Stimulated activated naive CD8-positive, alpha-beta T cell treated with anti-CD3 and anti-CD28 coated beads, Interleukin-15, Interleukin-2, amounts not matched to agents 100 U/mL and 50 U/mL, for 24 hours (primary cell): ENCODE data around the gene HRC.
A peak's percentile ranks its signal among the peaks of the same experiment; 100 is the strongest.
"Not testable (repeated sequence)": the region's sequence is repeated elsewhere in the genome, so short reads cannot be mapped to it uniquely, and the experiment has no call there.

Experiments
- ATAC-seq: fragments of 150-1000 bp; cut with Tn5 transposase; one replicate; pipeline ENCODE4 v1.10.0; 2021
- DNase-seq: peaks from one replicate; pipeline ENCODE4 v3.0.0; 2021

The HRC gene, protein sequence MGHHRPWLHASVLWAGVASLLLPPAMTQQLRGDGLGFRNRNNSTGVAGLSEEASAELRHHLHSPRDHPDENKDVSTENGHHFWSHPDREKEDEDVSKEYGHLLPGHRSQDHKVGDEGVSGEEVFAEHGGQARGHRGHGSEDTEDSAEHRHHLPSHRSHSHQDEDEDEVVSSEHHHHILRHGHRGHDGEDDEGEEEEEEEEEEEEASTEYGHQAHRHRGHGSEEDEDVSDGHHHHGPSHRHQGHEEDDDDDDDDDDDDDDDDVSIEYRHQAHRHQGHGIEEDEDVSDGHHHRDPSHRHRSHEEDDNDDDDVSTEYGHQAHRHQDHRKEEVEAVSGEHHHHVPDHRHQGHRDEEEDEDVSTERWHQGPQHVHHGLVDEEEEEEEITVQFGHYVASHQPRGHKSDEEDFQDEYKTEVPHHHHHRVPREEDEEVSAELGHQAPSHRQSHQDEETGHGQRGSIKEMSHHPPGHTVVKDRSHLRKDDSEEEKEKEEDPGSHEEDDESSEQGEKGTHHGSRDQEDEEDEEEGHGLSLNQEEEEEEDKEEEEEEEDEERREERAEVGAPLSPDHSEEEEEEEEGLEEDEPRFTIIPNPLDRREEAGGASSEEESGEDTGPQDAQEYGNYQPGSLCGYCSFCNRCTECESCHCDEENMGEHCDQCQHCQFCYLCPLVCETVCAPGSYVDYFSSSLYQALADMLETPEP

DNA sequence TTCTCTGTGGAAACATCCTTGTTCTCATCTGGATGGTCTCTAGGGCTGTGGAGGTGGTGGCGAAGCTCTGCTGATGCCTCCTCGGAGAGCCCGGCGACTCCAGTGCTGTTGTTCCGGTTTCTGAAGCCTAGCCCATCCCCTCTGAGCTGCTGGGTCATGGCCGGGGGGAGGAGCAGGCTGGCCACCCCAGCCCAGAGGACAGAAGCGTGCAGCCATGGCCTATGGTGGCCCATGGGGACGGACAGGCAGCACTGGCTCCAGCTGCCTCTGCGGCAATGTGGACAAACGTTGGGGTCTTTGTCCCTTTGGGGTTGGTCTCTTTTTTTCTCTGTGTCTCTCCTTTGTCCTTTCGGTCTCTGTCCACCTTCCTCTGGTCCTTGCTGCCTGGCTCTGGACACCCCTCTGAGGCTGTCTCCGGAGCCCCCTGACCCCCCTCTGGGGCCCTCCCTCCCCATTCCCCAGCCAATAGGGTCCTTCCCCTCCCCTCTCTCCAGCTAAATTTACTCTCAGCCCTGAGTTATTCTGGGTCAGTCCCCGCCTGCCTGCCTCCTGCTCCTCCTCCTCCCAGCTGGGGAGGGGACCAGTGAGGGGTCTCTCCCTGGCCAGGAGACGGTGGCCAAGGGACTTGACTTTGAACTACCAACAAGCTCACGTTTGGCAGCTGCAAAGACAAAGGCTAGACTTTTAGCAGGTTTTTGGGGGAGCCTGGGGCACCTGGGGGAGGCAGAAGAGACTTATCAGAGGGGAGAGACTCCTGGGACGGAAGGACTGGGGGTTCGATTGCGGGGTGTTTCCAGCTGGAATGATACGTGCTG is at the start of gene HRC:
TSS of gene HRC (minus strand) at position 392 of the 815 bp plus-strand sequence. CDS start at position 233, 159 bp downstream.
- ATAC-seq (no peak), DNase-seq (no peak)

DNA sequence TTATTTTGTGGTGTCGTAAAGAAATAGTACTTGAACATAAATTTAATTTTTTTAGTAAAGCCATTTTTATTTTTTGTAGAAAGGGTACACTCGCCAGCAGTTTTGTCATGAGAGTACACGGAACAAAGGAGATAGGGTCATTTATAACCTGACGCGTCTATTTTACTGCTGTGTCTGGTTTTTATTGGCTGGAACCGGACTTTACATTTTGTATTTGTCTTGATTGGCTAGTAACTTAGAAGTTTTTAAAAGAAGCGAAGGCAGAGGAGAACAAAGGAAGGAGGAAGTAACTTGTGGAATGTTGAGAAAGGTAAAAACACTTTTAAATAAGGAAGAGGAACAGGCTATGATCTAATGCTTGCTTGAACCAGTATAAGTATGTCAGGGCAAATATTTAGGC is 45.8 kb upstream of the HRC start:
- no peak for DNase-seq
- no peak for ATAC-seq

DNA sequence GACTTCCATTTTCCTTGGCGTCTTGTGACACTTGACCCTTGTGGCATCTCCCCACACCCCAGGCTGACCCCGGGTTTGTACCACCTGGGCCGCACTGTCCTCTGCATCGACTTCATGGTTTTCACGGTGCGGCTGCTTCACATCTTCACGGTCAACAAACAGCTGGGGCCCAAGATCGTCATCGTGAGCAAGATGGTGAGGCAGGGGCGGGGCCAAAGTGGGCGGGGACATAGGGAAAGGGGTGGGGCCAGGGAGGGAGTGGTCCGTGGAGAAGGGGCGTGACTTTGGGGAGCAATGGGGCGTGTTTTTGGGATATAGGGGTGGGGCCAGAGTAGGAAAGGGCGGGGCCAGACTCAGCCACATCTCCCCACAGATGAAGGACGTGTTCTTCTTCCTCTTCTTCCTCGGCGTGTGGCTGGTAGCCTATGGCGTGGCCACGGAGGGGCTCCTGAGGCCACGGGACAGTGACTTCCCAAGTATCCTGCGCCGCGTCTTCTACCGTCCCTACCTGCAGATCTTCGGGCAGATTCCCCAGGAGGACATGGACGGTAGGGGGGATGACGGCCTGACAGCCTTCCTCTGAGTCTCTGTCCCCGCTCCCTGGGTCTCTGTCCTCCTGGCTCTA is 45.2 kb upstream of the HRC start:
- DNase-seq (peak; percentile 26), ATAC-seq (peak; percentile 32)

DNA sequence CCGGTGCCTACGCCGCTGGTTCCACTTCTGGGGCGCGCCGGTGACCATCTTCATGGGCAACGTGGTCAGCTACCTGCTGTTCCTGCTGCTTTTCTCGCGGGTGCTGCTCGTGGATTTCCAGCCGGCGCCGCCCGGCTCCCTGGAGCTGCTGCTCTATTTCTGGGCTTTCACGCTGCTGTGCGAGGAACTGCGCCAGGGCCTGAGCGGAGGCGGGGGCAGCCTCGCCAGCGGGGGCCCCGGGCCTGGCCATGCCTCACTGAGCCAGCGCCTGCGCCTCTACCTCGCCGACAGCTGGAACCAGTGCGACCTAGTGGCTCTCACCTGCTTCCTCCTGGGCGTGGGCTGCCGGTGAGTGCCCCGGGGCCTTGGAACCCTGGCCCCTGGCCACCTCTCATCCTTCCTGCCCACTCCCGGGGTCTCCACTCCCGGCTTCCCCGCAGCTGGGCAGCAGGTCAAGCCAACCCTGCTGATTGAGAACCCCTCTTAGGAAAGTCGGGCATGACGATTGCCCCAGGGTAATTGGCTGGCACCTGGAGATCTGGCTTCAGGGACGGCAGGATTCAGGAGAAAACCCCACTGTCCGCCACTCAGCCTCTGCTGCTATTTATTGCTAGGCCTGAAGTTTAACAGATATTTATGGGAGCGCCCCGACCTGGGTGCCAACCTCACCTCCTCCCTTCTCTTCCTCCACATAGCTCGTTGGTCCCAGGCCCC is 41.5 kb upstream of the HRC start:
- DNase-seq = no peak
- no peak for ATAC-seq

DNA sequence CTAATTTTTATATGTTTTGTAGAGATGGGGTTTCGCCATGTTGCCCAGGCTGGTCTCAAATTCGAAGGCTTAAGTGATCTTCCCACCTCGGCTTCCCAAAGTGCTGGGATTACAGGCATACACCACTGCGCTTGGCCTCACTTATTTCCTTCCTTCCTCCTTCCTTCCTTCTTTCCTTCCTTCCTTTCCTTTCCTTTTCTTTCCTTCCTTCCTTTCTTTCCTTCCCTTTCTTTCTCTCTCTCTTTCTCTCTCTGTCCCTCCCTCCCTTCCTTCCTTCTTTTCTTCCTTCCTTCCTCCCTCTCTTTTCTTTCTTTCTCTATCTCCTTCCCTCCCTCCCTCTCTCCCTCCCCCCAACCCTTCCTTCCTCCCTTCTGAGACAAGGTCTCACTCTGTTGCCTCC is 39.2 kb upstream of the HRC start:
- ATAC-seq = no peak
- DNase-seq = no peak

DNA sequence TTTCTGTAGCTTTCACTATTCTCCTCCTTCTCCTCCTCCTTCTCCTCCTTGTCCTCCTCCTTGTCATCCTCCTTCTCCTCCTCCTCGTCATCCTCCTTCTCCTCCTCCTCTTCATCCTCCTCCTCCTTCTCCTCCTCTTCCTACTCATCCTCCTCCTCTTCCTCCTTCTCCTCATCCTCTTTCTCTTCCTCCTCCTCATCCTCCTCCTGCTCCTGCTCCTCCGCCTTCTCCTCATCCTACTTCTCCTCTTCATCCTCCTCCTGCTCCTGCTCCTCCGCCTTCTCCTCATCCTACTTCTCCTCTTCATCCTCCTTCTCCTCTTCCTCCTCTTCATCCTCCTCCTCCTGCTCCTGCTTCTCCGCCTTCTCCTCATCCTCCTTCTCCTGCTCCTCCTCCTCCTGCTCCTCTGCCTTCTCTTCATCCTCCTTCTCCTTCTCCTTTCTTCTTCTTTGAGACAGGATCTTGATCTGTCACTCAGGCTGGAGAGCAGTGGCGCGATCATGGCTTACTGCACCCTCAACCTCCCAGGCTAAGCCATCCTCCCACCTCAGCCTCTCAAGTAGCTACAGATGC is 38.7 kb upstream of the HRC start:
- DNase-seq = no peak

DNA sequence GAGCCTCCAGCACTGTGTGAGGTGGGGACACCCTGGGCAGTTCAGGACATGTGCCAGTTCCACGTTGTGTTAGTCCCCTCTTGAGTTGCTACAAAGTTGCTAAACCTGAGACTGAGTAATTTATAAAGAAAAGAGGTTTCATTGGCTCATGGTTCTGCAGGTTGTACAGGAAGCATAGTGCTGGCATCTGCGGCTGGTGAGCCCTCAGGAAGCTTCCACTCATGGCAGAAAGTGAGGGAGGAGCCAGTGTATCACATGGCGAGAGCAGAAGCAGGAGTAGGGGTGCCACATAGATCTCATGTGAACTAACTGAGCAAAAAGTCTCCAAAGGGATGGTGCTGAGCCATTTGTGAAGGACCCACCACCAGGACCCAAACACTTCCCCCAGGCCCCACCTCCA is 35.6 kb upstream of the HRC start:
- DNase-seq = no peak
- ATAC-seq = no peak

More for the DNA sequence above, 38.7 kb upstream of the HRC start:
- no peak for ATAC-seq

DNA sequence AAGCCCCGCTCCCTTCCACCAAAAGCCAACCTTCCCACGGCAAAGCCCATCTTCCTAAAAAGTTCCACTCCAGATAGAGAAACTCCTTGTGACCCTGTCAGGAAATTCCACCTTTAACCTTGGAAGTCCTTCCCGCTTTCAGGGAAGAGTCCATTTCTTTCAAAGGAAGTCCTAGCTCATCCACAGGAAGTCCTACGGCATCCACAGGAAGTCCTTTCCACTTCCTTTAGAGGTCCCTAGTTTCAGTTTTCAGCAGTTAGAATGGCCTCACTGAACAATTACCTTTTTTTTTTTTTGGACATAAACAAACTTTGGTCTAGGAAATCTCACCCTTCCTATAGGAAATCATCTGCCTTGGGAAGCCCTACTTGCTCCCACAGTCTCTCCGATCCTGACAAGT is 34.1 kb upstream of the HRC start:
- ATAC-seq = no peak
- DNase-seq = no peak

DNA sequence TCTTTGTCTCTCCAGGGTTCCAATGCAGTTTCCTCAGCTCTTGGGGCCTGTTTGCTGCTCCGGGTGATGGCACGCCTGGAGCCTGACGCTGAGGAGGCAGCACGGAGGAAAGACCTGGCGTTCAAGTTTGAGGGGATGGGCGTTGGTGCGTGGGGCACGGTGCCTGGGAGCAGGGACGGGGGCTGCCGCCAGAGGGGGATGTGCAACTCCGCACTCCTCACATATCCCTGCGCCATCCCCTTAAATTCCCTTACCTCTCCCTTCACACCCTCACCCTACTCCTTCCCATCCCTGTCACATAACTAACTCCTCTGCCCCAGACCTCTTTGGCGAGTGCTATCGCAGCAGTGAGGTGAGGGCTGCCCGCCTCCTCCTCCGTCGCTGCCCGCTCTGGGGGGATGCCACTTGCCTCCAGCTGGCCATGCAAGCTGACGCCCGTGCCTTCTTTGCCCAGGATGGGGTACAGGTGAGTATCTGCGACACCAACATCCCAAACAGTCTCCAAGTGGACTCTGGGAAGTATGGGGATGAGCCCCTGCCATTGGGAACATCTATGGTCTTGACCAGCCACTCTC is 33.5 kb upstream of the HRC start:
- ATAC-seq (no peak), DNase-seq (no peak)

DNA sequence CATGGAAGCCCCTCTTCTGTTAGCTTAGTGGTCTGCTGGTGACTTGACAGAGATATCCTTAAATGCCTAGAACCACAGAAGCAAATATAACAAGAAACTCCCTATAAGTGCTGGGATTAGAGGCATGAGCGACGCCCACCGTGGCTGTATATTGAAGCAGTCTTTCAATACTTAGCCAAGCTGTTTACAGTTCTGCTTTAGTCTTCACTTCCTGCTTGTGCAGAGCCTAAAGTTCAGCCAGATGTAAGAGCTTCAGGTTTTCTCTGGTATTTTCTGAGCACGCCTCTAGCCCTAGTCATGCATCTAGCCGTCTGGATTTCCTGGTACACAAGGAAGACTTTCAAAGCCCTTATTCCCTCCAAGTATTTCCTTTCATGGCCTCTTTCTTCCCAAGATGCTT is 30.9 kb upstream of the HRC start:
- no peak for DNase-seq
- no peak for ATAC-seq

DNA sequence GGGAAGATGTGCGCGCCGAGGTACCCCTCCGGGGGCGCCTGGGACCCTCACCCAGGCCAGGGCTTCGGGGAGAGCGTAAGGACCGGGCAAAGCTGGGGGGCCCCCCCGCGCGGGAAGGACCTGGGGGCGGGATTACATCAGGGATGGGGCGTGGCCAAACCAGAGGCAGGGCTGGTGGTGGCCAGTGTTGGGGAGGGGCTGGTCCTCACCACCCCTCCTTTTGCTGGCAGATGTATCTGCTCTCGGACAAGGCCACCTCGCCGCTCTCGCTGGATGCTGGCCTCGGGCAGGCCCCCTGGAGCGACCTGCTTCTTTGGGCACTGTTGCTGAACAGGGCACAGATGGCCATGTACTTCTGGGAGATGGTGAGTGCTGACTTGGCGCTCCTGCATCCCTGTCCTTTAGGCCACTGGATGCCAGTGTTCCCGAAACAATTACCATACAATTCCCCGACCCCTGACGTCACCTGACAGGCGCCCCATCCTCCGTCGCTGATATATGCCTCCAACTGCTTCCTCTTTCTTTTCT is 27.7 kb upstream of the HRC start:
- ATAC-seq = no peak
- DNase-seq = no peak

DNA sequence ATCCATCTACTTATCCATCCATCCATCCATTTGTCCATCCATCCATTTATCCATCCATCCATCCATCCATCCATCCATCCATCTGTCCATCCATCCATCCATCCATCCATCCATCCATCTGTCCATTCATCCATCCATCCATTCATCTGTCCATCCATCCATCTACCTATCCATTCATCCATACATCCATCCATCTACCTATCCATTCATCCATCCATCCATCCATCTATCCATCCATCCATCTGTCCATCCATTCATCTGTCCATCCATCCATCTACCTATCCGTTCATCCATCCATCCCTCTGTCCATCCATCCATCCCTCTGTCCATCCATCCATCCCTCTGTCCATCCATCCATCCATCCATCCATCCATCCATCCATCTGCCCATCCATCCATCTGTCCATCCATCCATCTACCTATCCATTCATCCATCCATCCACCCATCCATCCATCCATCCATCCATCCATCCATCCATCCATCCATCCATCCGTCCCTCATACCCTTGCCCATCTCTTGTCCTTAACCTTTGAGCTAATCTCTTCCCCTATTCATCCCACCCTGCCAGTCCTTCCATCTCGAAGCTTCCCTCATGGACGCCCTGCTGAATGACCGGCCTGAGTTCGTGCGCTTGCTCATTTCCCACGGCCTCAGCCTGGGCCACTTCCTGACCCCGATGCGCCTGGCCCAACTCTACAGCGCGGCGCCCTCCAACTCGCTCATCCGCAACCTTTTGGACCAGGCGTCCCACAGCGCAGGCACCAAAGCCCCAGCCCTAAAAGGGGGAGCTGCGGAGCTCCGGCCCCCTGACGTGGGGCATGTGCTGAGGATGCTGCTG is 27.0 kb upstream of the HRC start:
- DNase-seq = not testable (repeated sequence)

DNA sequence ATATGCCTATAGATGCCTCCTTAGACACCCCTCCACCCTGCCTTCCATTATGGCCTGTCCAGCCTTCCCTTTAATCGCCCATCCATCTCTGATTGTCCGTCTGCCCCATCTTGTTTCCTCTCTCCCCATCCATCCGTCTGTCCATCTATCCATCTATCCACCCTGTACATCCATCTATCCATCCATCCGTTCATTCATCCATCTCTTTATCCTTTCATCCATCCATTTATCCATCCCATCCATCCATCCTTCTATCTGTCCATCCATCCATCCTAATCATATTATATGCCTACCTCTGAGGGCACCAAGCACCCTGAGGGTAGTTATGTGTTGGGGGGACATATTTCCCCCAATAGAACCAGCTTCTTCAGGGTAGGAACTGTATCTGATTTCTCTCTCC is 25.5 kb upstream of the HRC start:
- DNase-seq (no peak), ATAC-seq (no peak)

More for the DNA sequence above, 27.0 kb upstream of the HRC start:
- not testable (repeated sequence) for ATAC-seq

DNA sequence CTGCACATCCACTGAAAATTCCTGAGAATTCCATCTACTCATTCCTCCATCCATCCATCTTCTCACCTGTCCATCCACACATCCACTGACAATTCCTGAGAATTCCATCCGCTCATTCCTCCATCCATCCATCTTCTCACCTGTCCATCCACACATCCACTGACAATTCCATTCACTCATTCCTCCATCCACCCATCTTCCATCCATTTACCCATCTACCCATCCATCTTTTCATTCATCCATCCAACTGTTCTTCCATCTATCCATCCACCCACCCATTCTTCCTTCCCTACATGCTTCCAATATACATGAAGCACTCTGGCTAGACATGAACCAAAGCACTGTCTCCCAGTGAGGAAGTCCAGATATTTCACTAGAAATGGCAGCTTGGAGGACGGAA is 18.0 kb upstream of the HRC start:
- DNase-seq = no peak
- no peak for ATAC-seq

DNA sequence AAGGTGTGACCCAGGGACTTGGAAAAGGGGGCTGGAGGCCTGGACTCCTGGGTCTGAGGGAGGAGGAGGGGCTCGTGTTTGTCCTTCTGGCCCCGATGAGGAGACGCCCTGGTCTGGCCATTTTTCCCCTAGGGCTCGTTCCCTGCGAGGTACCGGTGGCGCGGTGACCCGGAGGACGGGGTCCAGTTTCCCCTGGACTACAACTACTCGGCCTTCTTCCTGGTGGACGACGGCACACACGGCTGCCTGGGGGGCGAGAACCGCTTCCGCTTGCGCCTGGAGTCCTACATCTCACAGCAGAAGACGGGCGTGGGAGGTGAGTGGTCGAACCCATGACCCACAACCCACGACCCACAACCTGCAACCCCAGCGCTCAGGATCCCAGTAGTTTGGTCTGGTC is 13.2 kb upstream of the HRC start:
- no peak for DNase-seq
- no peak for ATAC-seq

DNA sequence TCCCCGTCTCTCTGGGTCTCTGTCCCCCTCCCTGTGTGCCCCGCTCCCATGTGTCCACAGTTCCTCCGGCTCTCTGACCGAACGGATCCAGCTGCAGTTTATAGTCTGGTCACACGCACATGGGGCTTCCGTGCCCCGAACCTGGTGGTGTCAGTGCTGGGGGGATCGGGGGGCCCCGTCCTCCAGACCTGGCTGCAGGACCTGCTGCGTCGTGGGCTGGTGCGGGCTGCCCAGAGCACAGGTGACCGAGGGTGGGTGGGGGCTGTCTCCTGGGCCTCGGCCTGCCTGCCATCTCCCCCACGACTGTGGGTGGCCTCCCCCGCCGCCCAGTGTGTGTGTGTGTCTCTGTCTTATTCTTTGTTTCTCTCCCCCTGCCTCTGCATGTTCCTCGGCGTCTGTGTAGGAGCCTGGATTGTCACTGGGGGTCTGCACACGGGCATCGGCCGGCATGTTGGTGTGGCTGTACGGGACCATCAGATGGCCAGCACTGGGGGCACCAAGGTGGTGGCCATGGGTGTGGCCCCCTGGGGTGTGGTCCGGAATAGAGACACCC is 12.7 kb upstream of the HRC start:
- ATAC-seq (no peak), DNase-seq (no peak)

DNA sequence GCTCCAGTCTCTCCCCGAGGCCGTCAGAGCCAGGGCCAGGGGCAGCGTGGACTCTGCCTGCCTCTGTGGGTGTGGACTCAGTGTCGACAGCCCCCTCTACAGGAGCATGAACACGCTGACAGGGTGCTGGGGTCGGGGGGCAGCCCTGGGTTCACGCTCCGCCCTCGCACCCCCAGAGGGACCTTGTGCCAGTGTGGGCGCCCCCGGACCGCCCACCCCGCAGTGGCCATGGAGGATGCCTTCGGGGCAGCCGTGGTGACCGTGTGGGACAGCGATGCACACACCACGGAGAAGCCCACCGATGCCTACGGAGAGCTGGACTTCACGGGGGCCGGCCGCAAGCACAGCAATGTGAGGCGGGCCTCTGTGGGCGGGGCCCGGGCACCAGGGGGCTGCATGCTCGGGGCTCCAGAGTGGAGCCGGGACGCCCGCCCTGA is 10.7 kb upstream of the HRC start:
- DNase-seq (no peak), ATAC-seq (no peak)

DNA sequence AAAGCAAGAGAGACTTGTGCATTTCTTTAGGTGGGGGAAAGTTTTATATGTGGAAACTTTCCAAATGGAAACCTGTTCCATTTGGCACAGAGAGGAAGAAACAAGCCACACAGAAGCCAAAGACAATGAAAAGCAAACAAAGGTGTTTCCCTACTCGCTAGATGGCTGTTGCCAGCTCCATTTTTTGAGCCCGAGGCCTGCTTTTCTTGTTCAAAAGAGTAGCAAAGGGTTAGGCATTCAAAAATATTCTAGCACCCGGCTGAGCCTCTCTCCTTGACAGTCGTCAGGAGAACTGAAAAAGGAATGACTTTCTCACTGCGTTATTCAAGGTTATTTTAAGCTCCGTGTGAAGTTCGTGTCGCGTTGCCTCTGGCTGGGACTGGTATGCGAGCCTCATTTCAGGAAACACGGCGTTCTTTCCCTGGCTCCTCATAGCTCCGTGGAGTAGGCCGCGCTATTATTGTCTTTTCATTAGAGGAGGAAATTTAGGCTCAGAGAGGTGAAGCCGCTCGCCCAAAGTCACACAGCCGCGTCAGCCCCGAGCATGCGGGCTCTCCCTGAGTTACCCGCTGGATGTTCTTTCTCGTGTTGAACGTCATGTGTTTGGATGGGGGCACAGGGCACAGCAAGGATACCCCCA is 10.0 kb upstream of the HRC start:
- DNase-seq = no peak
- no peak for ATAC-seq

DNA sequence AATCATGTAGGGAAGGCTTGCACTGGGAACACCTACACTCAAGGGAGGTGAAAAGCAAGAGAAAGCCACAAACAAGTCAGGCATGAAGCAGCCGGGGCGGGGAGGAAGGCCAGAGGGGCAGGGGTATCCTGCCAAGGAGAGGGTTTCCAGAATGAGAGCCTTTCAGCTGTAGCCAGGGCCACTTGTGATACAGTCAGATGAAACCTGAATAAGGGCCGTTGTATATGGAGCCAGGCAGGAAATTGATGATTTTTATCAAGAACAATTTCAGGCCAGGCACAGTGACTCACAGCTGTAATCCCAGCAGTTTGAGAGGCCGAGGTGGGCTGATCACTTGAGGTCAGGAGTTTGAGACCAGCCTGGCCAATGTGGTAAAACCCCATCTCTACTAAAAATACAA is 6.8 kb upstream of the HRC start:
- ATAC-seq (no peak), DNase-seq (no peak)
